ENCODE measurements around the gene DSCAML1. TPM values are rescaled to one million over a fixed set of nuclear protein-coding genes. Genes with fewer than 3 reads are reported as not detected.

Gene DSCAML1
- total and polyA plus RNA-seq, 2 of the 8 experiments (the other 6 are each of a cell fraction or from before 2014, with no cell fraction given) = 0.19 to 0.24 TPM

- TF ChIP-seq RAD21 (IDR thresholded peaks at IDR 0.05 in 1 of 2, conservative IDR thresholded peaks at IDR 0.05 in 1 of 2; ENCODE audit: low read depth in 2 of 2, low read length in 2 of 2) = no peak
- no peak for TF ChIP-seq CEBPB (IDR thresholded peaks at IDR 0.05; ENCODE audit: low read depth, low read length)
- no peak for TF ChIP-seq NRF1 (IDR thresholded peaks at IDR 0.05; ENCODE audit: low read depth, low read length)
- TF ChIP-seq JUN (IDR thresholded peaks at IDR 0.05; ENCODE audit: low read depth, low read length) = no peak
- TF ChIP-seq CREB1 (IDR thresholded peaks at IDR 0.05) = no peak
Observed at GRCh38 chr11:117529816-117530215, 267.2 kb downstream of the DSCAML1 start (continued).

All from H1 (cell line).